ENCODE measurements around the gene OPCML. TPM values are rescaled to one million over a fixed set of nuclear protein-coding genes. Genes with fewer than 3 reads are reported as not detected.

The OPCML gene
- total and polyA plus RNA-seq, 2 of the 13 experiments (the other 11 are each of a cell fraction or from before 2014, with no cell fraction given): not detected

DNA sequence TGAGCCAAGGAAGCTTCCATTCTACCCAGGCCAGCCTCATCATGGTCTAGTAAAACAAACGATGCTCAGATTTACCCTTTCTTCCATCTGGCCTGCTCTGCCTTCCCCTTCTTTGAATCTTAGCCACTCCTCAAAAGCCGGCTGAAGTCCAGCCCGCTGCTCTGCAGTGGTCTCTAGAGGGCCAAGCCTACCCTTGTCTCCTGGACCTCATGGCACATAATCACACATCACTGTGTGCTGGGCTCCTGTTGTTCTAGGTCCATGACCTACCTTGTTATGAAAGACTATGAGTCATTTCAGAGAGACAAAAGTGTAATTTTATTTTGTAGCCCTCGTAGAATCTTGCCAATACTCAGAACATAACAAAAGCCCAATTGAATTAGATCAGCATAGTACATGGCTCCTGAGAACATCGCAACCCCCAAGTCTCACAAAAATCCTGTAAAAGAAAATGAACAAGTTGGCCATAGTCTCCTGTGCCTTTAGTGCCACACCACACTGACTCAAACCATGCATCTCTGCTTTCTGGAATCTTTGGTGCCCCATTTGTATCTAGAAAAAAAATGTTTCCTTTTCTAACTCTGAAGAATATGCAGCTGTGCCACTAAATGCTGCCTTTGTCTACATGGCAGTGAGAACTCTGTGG lies 192.7 kb downstream of the OPCML start (continued):
- TF ChIP-seq ZNF407 (CRISPR knock-in tag; IDR thresholded peaks at IDR 0.05; ENCODE audit: not compliant biosample characterization): no peak
- no peak for TF ChIP-seq NFYB (CRISPR knock-in tag; IDR thresholded peaks at IDR 0.05)
- no peak for TF ChIP-seq NFKBIZ (CRISPR knock-in tag; IDR thresholded peaks at IDR 0.05)
- TF ChIP-seq TOE1 (CRISPR knock-in tag; IDR thresholded peaks at IDR 0.05): no peak
- no peak for TF ChIP-seq ZNF441 (CRISPR knock-in tag; IDR thresholded peaks at IDR 0.05; ENCODE audit: borderline replicate concordance)
- TF ChIP-seq ZHX1 (CRISPR knock-in tag; IDR thresholded peaks at IDR 0.05; ENCODE audit: low read depth): no peak
- TF ChIP-seq ZNF839 (CRISPR knock-in tag; IDR thresholded peaks at IDR 0.05; ENCODE audit: borderline replicate concordance): no peak
- TF ChIP-seq ZIK1 (CRISPR knock-in tag; IDR thresholded peaks at IDR 0.05; ENCODE audit: borderline replicate concordance, low read depth): no peak
- TF ChIP-seq ZNF878 (CRISPR knock-in tag; IDR thresholded peaks at IDR 0.05): no peak
- TF ChIP-seq CERS6 (CRISPR knock-in tag; IDR thresholded peaks at IDR 0.05): no peak
- no peak for TF ChIP-seq GTF2F1 (IDR thresholded peaks at IDR 0.05; ENCODE audit: low read length)

Data from HepG2 (cell line).